Immature natural killer cell (primary cell): ENCODE measurements around the gene KCNA1. TPM values are rescaled to one million over a fixed set of nuclear protein-coding genes. Genes with fewer than 3 reads are reported as not detected.
"Not testable (repeated sequence)": the region's sequence is repeated elsewhere in the genome, so short reads cannot be mapped to it uniquely, and the experiment has no call there.

Experiments used
- DNase-seq, 3 donors: peaks; one replicate each; pipeline ENCODE4 v3.0.0; 2022; ENCODE audit warnings: mixed read lengths in 1 of 3
- H3K27ac Mint-ChIP-seq, 6 donors: one replicate each; pipeline ENCODE4 v1.8.0; 2020; ENCODE audit warnings: mixed read lengths in 6 of 6, mild to moderate bottlenecking in 5 of 6, inconsistent platforms in 4 of 6, moderate library complexity in 3 of 6
- H3K27me3 Mint-ChIP-seq, 3 donors: one replicate each; pipeline ENCODE4 v1.8.0; 2020 to 2021; ENCODE audit warnings: low read depth in 3 of 3, mild to moderate bottlenecking in 3 of 3, mixed read lengths in 3 of 3, moderate library complexity in 3 of 3, inconsistent platforms in 1 of 3
- H3K36me3 Mint-ChIP-seq, 3 donors: one replicate each; pipeline ENCODE4 v1.8.0; 2020; ENCODE audit warnings: mixed read lengths in 3 of 3, inconsistent platforms in 2 of 3, mild to moderate bottlenecking in 2 of 3
- H3K4me1 Mint-ChIP-seq, 2 donors: one replicate each; pipeline ENCODE4 v1.8.0; 2020; ENCODE audit warnings: inconsistent platforms in 2 of 2, mild to moderate bottlenecking in 2 of 2, mixed read lengths in 2 of 2, moderate library complexity in 1 of 2
- H3K4me3 Mint-ChIP-seq, 5 donors: one replicate each; pipeline ENCODE4 v1.8.0; 2020; ENCODE audit warnings: mild to moderate bottlenecking in 5 of 5, mixed read lengths in 5 of 5, inconsistent platforms in 3 of 5, moderate library complexity in 3 of 5
- H3K9me3 Mint-ChIP-seq, 6 donors: one replicate each; pipeline ENCODE4 v1.8.0; 2020; ENCODE audit warnings: mild to moderate bottlenecking in 6 of 6, mixed read lengths in 6 of 6, inconsistent platforms in 4 of 6, moderate library complexity in 3 of 6
- polyA plus RNA-seq, 3 donors: library from polyadenylated mRNA; unstranded; fragments of 300-500 nt; fragmentation: Illumina TruSeq; gene quantifications; one replicate each; pipeline ENCODE4 v1.2.3, GENCODE V29; 2021

Gene KCNA1
- polyA plus RNA-seq = not detected

- DNase-seq = no peak
- H3K27me3 Mint-ChIP-seq = peaks cover 5 to 19% (median 13%) of the 10 kb centered on the region in 3 donors
- H3K36me3 Mint-ChIP-seq = peaks cover 0 to 7% (median 7%) of the 10 kb centered on the region in 3 donors
- peaks cover 14 to 23% of the 10 kb centered on the region in 2 donors for H3K4me1 Mint-ChIP-seq
- peak within 1 kb of the TSS; percentile 82 to 86 (median 84) for H3K4me3 Mint-ChIP-seq
- peak within 1 kb of the TSS in 1 of 6 donors; percentile 8 for H3K27ac Mint-ChIP-seq
- peaks cover 0 to 6% (median 0%) of the 10 kb centered on the region in 6 donors for H3K9me3 Mint-ChIP-seq
Observed at GRCh38 chr12:4909734-4910501, at the start of gene KCNA1. KCNA1 (plus strand) TSS chr12:4909905; CDS start chr12:4911379, 1,474 bp downstream.

GRCh38 chr12:4860741-4861140 lies 49.0 kb upstream of the KCNA1 start:
- H3K27ac Mint-ChIP-seq = no peak overlapping the region
- H3K4me1 Mint-ChIP-seq = peaks cover 14 to 26% of the 10 kb centered on the region in 2 donors
- peaks cover 0 to 2% (median 0%) of the 10 kb centered on the region in 6 donors for H3K9me3 Mint-ChIP-seq
- peaks cover 0 to 17% (median 5%) of the 10 kb centered on the region in 3 donors for H3K27me3 Mint-ChIP-seq
- no peak overlapping the region for H3K4me3 Mint-ChIP-seq
- no peak for DNase-seq
- no peaks in the 10 kb centered on the region for H3K36me3 Mint-ChIP-seq

- no peak for DNase-seq
- Mint-ChIP-seq H3K4me1 (peaks cover 5 to 10% of the 10 kb centered on the region in 2 donors), H3K4me3 (no peak overlapping the region), H3K27ac (no peak overlapping the region), H3K9me3 (peaks cover 0 to 2% (median 0%) of the 10 kb centered on the region in 6 donors), H3K27me3 (peaks cover 2 to 21% (median 5%) of the 10 kb centered on the region in 3 donors), H3K36me3 (no peaks in the 10 kb centered on the region)
Observed at GRCh38 chr12:4862809-4863208, 46.9 kb upstream of the KCNA1 start.

- peaks cover 0 to 13% (median 2%) of the 10 kb centered on the region in 3 donors for H3K27me3 Mint-ChIP-seq
- H3K27ac Mint-ChIP-seq = no peak overlapping the region
- no peaks in the 10 kb centered on the region for H3K4me1 Mint-ChIP-seq
- no peak overlapping the region for H3K4me3 Mint-ChIP-seq
- peaks cover 0 to 2% (median 0%) of the 10 kb centered on the region in 6 donors for H3K9me3 Mint-ChIP-seq
- no peak for DNase-seq
- H3K36me3 Mint-ChIP-seq = no peaks in the 10 kb centered on the region
Observed at GRCh38 chr12:4864575-4864974, 45.1 kb upstream of the KCNA1 start.

GRCh38 chr12:4865246-4865645 lies 44.5 kb upstream of the KCNA1 start:
- no peak for DNase-seq
- H3K27ac Mint-ChIP-seq = no peak overlapping the region
- no peaks in the 10 kb centered on the region for H3K36me3 Mint-ChIP-seq
- H3K4me1 Mint-ChIP-seq = no peaks in the 10 kb centered on the region
- no peak overlapping the region for H3K4me3 Mint-ChIP-seq
- peaks cover 0 to 11% (median 2%) of the 10 kb centered on the region in 3 donors for H3K27me3 Mint-ChIP-seq
- H3K9me3 Mint-ChIP-seq = peaks cover 0 to 2% (median 0%) of the 10 kb centered on the region in 6 donors

- H3K36me3 Mint-ChIP-seq = no peaks in the 10 kb centered on the region
- H3K4me1 Mint-ChIP-seq = no peaks in the 10 kb centered on the region
- H3K27me3 Mint-ChIP-seq = peaks cover 0 to 10% (median 5%) of the 10 kb centered on the region in 3 donors
Observed at GRCh38 chr12:4866299-4866698, 43.4 kb upstream of the KCNA1 start.

GRCh38 chr12:4867384-4867783 lies 42.3 kb upstream of the KCNA1 start:
- DNase-seq = no peak
- Mint-ChIP-seq H3K4me1 (no peaks in the 10 kb centered on the region), H3K27ac (no peak overlapping the region), H3K4me3 (no peak overlapping the region), H3K27me3 (peaks cover 0 to 12% (median 5%) of the 10 kb centered on the region in 3 donors), H3K9me3 (peaks cover 0 to 2% (median 0%) of the 10 kb centered on the region in 6 donors), H3K36me3 (no peaks in the 10 kb centered on the region)

More at GRCh38 chr12:4866299-4866698, 43.4 kb upstream of the KCNA1 start:
- no peak for DNase-seq
- Mint-ChIP-seq H3K4me3 (no peak overlapping the region), H3K9me3 (peaks cover 0 to 2% (median 0%) of the 10 kb centered on the region in 6 donors), H3K27ac (no peak overlapping the region)

GRCh38 chr12:4870423-4870822 lies 39.3 kb upstream of the KCNA1 start:
- Mint-ChIP-seq H3K4me3 (no peak overlapping the region), H3K27ac (no peak overlapping the region), H3K9me3 (peaks cover 0 to 2% (median 0%) of the 10 kb centered on the region in 6 donors), H3K27me3 (peaks cover 0 to 12% (median 5%) of the 10 kb centered on the region in 3 donors), H3K4me1 (no peaks in the 10 kb centered on the region), H3K36me3 (no peaks in the 10 kb centered on the region)
- DNase-seq = no peak

GRCh38 chr12:4871514-4871913 lies 38.2 kb upstream of the KCNA1 start:
- Mint-ChIP-seq H3K4me3 (no peak overlapping the region), H3K4me1 (no peaks in the 10 kb centered on the region), H3K9me3 (no peaks in the 10 kb centered on the region), H3K27ac (no peak overlapping the region), H3K27me3 (peaks cover 2 to 6% (median 3%) of the 10 kb centered on the region in 3 donors), H3K36me3 (no peaks in the 10 kb centered on the region)
- no peak for DNase-seq

GRCh38 chr12:4873947-4874346 lies 35.8 kb upstream of the KCNA1 start:
- Mint-ChIP-seq H3K4me1 (no peaks in the 10 kb centered on the region), H3K27ac (no peak overlapping the region), H3K27me3 (peaks cover 2 to 6% (median 3%) of the 10 kb centered on the region in 3 donors), H3K36me3 (no peaks in the 10 kb centered on the region), H3K9me3 (peaks cover 0 to 1% (median 0%) of the 10 kb centered on the region in 6 donors), H3K4me3 (no peak overlapping the region)
- no peak for DNase-seq

- no peaks in the 10 kb centered on the region for H3K36me3 Mint-ChIP-seq
- no peaks in the 10 kb centered on the region for H3K4me1 Mint-ChIP-seq
- H3K27me3 Mint-ChIP-seq = peaks cover 2 to 5% (median 3%) of the 10 kb centered on the region in 3 donors
- H3K9me3 Mint-ChIP-seq = peaks cover 0 to 1% (median 0%) of the 10 kb centered on the region in 6 donors
- no peak for DNase-seq
- H3K4me3 Mint-ChIP-seq = no peak overlapping the region
- H3K27ac Mint-ChIP-seq = no peak overlapping the region
Observed at GRCh38 chr12:4874671-4875070, 35.0 kb upstream of the KCNA1 start.

- H3K36me3 Mint-ChIP-seq, H3K27me3 Mint-ChIP-seq, H3K4me1 Mint-ChIP-seq, H3K4me3 Mint-ChIP-seq, H3K9me3 Mint-ChIP-seq, DNase-seq, H3K27ac Mint-ChIP-seq: not testable (repeated sequence)
Observed at GRCh38 chr12:4879481-4879880, 30.2 kb upstream of the KCNA1 start.

- Mint-ChIP-seq H3K27me3 (peaks cover 1 to 9% (median 8%) of the 10 kb centered on the region in 3 donors), H3K4me1 (no peaks in the 10 kb centered on the region), H3K4me3 (no peak overlapping the region), H3K27ac (no peak overlapping the region), H3K9me3 (peaks cover 0 to 1% (median 0%) of the 10 kb centered on the region in 6 donors), H3K36me3 (no peaks in the 10 kb centered on the region)
- no peak for DNase-seq
Observed at GRCh38 chr12:4881266-4882064, 28.2 kb upstream of the KCNA1 start.

- Mint-ChIP-seq H3K4me1 (no peaks in the 10 kb centered on the region), H3K9me3 (no peaks in the 10 kb centered on the region), H3K27me3 (peaks cover 1 to 17% (median 6%) of the 10 kb centered on the region in 3 donors), H3K36me3 (no peaks in the 10 kb centered on the region), H3K4me3 (no peak overlapping the region), H3K27ac (no peak overlapping the region)
- no peak for DNase-seq
Observed at GRCh38 chr12:4891866-4892265, 17.8 kb upstream of the KCNA1 start.
